SK-N-SH (cell line): ENCODE data around the gene SERPINH1.

Experiments used
- CHD2 ChIP-seq: fragments of 150-350 bp; IDR thresholded peaks from 2 replicates; pipeline ENCODE4 v1.6.1; 2018; ENCODE audit warnings: low read length; ENCODE audit not compliant: partially characterized antibody
- EP300 ChIP-seq, 2 experiments: IDR thresholded peaks; 2 replicates each; pipeline versions ENCODE4 v1.4.0 to v1.6.1; 2012; ENCODE audit warnings: borderline replicate concordance in 1 of 2, low read depth in 1 of 2, low read length in 1 of 2
- MXI1 ChIP-seq: IDR thresholded peaks from 2 replicates; pipeline ENCODE4 v1.6.1; 2012; ENCODE audit warnings: mild to moderate bottlenecking, low read depth, low read length, improper control_type of control experiment
- POLR2AphosphoS5 ChIP-seq: IDR thresholded peaks from 2 replicates; pipeline ENCODE4 v1.6.1; 2012; ENCODE audit warnings: low read depth, low read length
- RCOR1 ChIP-seq: fragments of 150-350 bp; IDR thresholded peaks from 2 replicates; pipeline ENCODE4 v1.6.1; 2017; ENCODE audit warnings: antibody characterized with exemption, low read length
- SMC3 ChIP-seq: IDR thresholded peaks from 2 replicates; pipeline ENCODE4 v1.6.1; 2012; ENCODE audit warnings: low read depth, low read length, improper control_type of control experiment
- TAF1 ChIP-seq: IDR thresholded peaks from 2 replicates; pipeline ENCODE4 v1.6.1; 2012; ENCODE audit warnings: low read depth, mild to moderate bottlenecking, low read length, moderate library complexity, borderline replicate concordance
- TEAD4 ChIP-seq: IDR thresholded peaks from 2 replicates; pipeline ENCODE4 v1.4.0; 2012; ENCODE audit warnings: mild to moderate bottlenecking, borderline replicate concordance; ENCODE audit not compliant: insufficient read depth
- YY1 ChIP-seq: IDR thresholded peaks from 2 replicates; pipeline ENCODE4 v1.4.0; 2012; ENCODE audit warnings: low read depth, mild to moderate bottlenecking
- TF ChIP-seq, protein P1 (sequence below): fragments of 200-600 bp; sonication (generic); IDR thresholded peaks from 2 replicates; pipeline ENCODE4 v1.6.1; 2017; ENCODE audit warnings: antibody characterized with exemption, mild to moderate bottlenecking, moderate library complexity
- TF ChIP-seq, protein P2 (sequence below): IDR thresholded peaks from 2 replicates; pipeline ENCODE4; 2012

DNA sequence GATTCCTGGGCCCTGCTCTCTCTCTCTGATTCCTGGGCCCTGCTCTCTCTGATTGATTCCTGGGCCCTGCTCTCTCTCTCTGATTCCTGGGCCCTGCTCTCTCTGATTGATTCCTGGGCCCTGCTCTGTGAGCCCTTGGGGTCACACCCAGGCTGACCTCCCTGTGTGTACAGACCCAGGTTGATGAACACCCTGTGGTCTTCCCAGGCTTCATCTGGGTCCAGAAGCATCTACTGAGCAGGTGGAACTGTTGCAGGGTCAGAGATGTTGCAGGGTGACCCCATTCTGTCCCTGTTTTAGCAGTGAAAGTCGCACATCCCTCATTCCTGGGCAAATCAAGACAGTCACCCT, 20.0 kb upstream of the SERPINH1 start:
- TF ChIP-seq, protein P1, sequence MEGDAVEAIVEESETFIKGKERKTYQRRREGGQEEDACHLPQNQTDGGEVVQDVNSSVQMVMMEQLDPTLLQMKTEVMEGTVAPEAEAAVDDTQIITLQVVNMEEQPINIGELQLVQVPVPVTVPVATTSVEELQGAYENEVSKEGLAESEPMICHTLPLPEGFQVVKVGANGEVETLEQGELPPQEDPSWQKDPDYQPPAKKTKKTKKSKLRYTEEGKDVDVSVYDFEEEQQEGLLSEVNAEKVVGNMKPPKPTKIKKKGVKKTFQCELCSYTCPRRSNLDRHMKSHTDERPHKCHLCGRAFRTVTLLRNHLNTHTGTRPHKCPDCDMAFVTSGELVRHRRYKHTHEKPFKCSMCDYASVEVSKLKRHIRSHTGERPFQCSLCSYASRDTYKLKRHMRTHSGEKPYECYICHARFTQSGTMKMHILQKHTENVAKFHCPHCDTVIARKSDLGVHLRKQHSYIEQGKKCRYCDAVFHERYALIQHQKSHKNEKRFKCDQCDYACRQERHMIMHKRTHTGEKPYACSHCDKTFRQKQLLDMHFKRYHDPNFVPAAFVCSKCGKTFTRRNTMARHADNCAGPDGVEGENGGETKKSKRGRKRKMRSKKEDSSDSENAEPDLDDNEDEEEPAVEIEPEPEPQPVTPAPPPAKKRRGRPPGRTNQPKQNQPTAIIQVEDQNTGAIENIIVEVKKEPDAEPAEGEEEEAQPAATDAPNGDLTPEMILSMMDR, result no peak
- TF ChIP-seq MXI1 (no peak), YY1 (no peak), SMC3 (no peak), EP300 (IDR thresholded peaks at IDR 0.05; ENCODE audit: borderline replicate concordance in 1 of 2, low read depth in 1 of 2, low read length in 1 of 2) (no peak), CHD2 (no peak), TAF1 (no peak), RCOR1 (no peak), POLR2AphosphoS5 (no peak), TEAD4 (no peak)
- TF ChIP-seq, protein P2, sequence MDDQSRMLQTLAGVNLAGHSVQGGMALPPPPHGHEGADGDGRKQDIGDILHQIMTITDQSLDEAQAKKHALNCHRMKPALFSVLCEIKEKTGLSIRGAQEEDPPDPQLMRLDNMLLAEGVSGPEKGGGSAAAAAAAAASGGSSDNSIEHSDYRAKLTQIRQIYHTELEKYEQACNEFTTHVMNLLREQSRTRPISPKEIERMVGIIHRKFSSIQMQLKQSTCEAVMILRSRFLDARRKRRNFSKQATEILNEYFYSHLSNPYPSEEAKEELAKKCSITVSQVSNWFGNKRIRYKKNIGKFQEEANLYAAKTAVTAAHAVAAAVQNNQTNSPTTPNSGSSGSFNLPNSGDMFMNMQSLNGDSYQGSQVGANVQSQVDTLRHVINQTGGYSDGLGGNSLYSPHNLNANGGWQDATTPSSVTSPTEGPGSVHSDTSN, result no peak
